ENCODE data around the gene PREX1. TPM values are rescaled to one million over a fixed set of nuclear protein-coding genes. Genes with fewer than 3 reads are reported as not detected.

Gene PREX1
- total RNA-seq, 1 donor from 2014 or later: 248 TPM

- Mint-ChIP-seq H3K36me3 (ENCODE audit: low read depth, unreplicated experiment) (peaks cover 59% of the 10 kb centered on the region), H3K4me3 (ENCODE audit: unreplicated experiment) (peak overlapping the region; percentile 59), H3K9me3 (ENCODE audit: unreplicated experiment) (no peaks in the 10 kb centered on the region), H3K27ac (ENCODE audit: unreplicated experiment) (no peak overlapping the region), H3K4me1 (ENCODE audit: unreplicated experiment) (peaks cover 13% of the 10 kb centered on the region), H3K27me3 (ENCODE audit: unreplicated experiment) (peaks cover 11% of the 10 kb centered on the region)
- DNase-seq (ENCODE audit: low spot score): no peak
- TF ChIP-seq CTCF (IDR thresholded peaks at IDR 0.05; ENCODE audit: unreplicated experiment): no peak
Observed at GRCh38 chr20:48676795-48677460, 150.9 kb downstream of the PREX1 start.

- Mint-ChIP-seq H3K27ac (ENCODE audit: unreplicated experiment) (no peak overlapping the region), H3K27me3 (ENCODE audit: unreplicated experiment) (peaks cover 15% of the 10 kb centered on the region), H3K36me3 (ENCODE audit: low read depth, unreplicated experiment) (peaks cover 67% of the 10 kb centered on the region), H3K4me3 (ENCODE audit: unreplicated experiment) (peak overlapping the region; percentile 75), H3K9me3 (ENCODE audit: unreplicated experiment) (no peaks in the 10 kb centered on the region), H3K4me1 (ENCODE audit: unreplicated experiment) (peaks cover 18% of the 10 kb centered on the region)
- no peak for DNase-seq (ENCODE audit: low spot score)
- no peak for TF ChIP-seq CTCF (IDR thresholded peaks at IDR 0.05; ENCODE audit: unreplicated experiment)
Observed at GRCh38 chr20:48676125-48676524, 151.7 kb downstream of the PREX1 start.

GRCh38 chr20:48674461-48674860 is 153.3 kb downstream of the PREX1 start:
- no peak for TF ChIP-seq CTCF (IDR thresholded peaks at IDR 0.05; ENCODE audit: unreplicated experiment)

GRCh38 chr20:48673507-48673906 is 154.3 kb downstream of the PREX1 start:
- peak overlapping the region; percentile 34 for H3K27ac Mint-ChIP-seq (ENCODE audit: unreplicated experiment)
- DNase-seq (ENCODE audit: low spot score): no peak
- peaks cover 30% of the 10 kb centered on the region for H3K4me1 Mint-ChIP-seq (ENCODE audit: unreplicated experiment)
- TF ChIP-seq CTCF (IDR thresholded peaks at IDR 0.05; ENCODE audit: unreplicated experiment): no peak
- H3K27me3 Mint-ChIP-seq (ENCODE audit: unreplicated experiment): peaks cover 30% of the 10 kb centered on the region
- H3K4me3 Mint-ChIP-seq (ENCODE audit: unreplicated experiment): peak overlapping the region; percentile 42
- peaks cover 73% of the 10 kb centered on the region for H3K36me3 Mint-ChIP-seq (ENCODE audit: low read depth, unreplicated experiment)
- H3K9me3 Mint-ChIP-seq (ENCODE audit: unreplicated experiment): no peaks in the 10 kb centered on the region

More at GRCh38 chr20:48674461-48674860, 153.3 kb downstream of the PREX1 start:
- Mint-ChIP-seq H3K4me3 (ENCODE audit: unreplicated experiment) (no peak overlapping the region), H3K27ac (ENCODE audit: unreplicated experiment) (no peak overlapping the region), H3K4me1 (ENCODE audit: unreplicated experiment) (peaks cover 30% of the 10 kb centered on the region), H3K36me3 (ENCODE audit: low read depth, unreplicated experiment) (peaks cover 78% of the 10 kb centered on the region), H3K27me3 (ENCODE audit: unreplicated experiment) (peaks cover 25% of the 10 kb centered on the region), H3K9me3 (ENCODE audit: unreplicated experiment) (no peaks in the 10 kb centered on the region)
- no peak for DNase-seq (ENCODE audit: low spot score)

- DNase-seq (ENCODE audit: low spot score): no peak
- Mint-ChIP-seq H3K4me1 (ENCODE audit: unreplicated experiment) (peaks cover 30% of the 10 kb centered on the region), H3K9me3 (ENCODE audit: unreplicated experiment) (no peaks in the 10 kb centered on the region), H3K27ac (ENCODE audit: unreplicated experiment) (peak overlapping the region; percentile 58), H3K4me3 (ENCODE audit: unreplicated experiment) (peak overlapping the region; percentile 73), H3K27me3 (ENCODE audit: unreplicated experiment) (peaks cover 33% of the 10 kb centered on the region), H3K36me3 (ENCODE audit: low read depth, unreplicated experiment) (peaks cover 76% of the 10 kb centered on the region)
- no peak for TF ChIP-seq CTCF (IDR thresholded peaks at IDR 0.05; ENCODE audit: unreplicated experiment)
Observed at GRCh38 chr20:48672324-48672723, 155.5 kb downstream of the PREX1 start.
